Chondrocyte (in vitro differentiated cells): ENCODE results near the gene DNAJC8. TPM values are rescaled to one million over a fixed set of nuclear protein-coding genes. Genes with fewer than 3 reads are reported as not detected.

Experiments used
- DNase-seq: peaks from one replicate; pipeline ENCODE4 v3.0.0; 2021; ENCODE audit warnings: mixed read lengths, low spot score
- H3K27ac Mint-ChIP-seq: one replicate; pipeline ENCODE4 v1.8.0; 2021; ENCODE audit warnings: mild to moderate bottlenecking, moderate library complexity, mixed read lengths; ENCODE audit not compliant: unreplicated experiment
- H3K27me3 Mint-ChIP-seq: 2 replicates; pipeline ENCODE4 v1.8.0; 2021; ENCODE audit warnings: low read depth, mixed read lengths
- H3K36me3 Mint-ChIP-seq: 2 replicates; pipeline ENCODE4 v1.8.0; 2021; ENCODE audit warnings: low read depth, mixed read lengths
- H3K4me1 Mint-ChIP-seq: 2 replicates; pipeline ENCODE4 v1.8.0; 2021; ENCODE audit warnings: low read depth, mild to moderate bottlenecking, mixed read lengths
- H3K4me3 Mint-ChIP-seq: one replicate; pipeline ENCODE4 v1.8.0; 2021; ENCODE audit warnings: mild to moderate bottlenecking, moderate library complexity, mixed read lengths; ENCODE audit not compliant: unreplicated experiment
- H3K9me3 Mint-ChIP-seq: 2 replicates; pipeline ENCODE4 v1.8.0; 2021; ENCODE audit warnings: low read depth, mixed read lengths
- total RNA-seq: library from RNA; stranded (reverse); gene quantifications from 3 replicates; pipeline ENCODE4 v1.2.1, GENCODE V29; 2021
- TF ChIP-seq, protein P1 (sequence below): fragments of 200-600 bp; sonication (generic); IDR thresholded peaks from 2 replicates; pipeline ENCODE4 v1.5.0; 2021; ENCODE audit warnings: antibody characterized with exemption, mild to moderate bottlenecking, moderate library complexity

DNAJC8 gene
- total RNA-seq, 1 donor from 2014 or later = 72.8 TPM

DNA sequence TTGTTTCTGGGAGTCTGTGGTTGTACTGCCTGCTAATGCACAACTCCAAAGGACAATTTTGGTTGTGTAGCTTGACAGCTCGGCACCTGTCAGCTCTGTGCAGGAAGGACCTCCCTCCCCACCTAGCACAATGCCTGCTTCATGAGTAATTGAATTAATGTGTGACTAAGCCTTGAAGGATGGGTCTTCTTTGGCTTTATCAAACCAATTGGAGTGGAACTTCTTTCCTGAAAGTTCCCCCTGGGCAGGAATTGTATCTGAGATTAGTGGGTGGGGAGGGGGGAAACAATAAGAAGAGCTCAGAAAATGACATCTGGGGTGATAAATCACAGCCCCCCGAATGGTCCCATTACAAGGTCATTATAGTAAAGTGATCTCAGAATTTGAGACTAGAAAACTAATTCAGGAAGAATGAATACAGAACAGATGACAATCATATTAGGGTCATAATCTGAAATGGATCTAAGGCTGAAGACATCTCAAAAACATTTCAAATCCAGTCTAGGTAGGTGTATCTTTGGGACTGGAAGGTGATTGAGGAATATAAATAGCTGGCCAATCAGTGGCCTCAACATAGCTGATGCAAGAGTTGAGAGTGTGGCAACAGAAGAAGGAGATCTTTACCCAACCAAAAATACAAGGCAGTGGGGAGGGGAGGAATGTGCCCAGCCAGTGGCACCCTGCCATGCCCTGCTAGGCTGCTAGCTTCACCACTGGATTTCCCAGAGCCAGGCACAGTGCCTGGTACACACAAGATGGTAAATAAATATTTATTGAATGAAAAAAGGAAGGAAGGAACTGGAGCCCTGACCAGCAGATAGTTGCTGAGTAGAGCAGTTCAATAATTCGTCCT lies 16.4 kb upstream of the DNAJC8 start:
- Mint-ChIP-seq H3K27ac (peak overlapping the region; percentile 94), H3K36me3 (no peaks in the 10 kb centered on the region), H3K9me3 (no peaks in the 10 kb centered on the region), H3K27me3 (no peaks in the 10 kb centered on the region), H3K4me3 (peak overlapping the region; percentile 40), H3K4me1 (peaks cover 34% of the 10 kb centered on the region)
- TF ChIP-seq, protein P1, sequence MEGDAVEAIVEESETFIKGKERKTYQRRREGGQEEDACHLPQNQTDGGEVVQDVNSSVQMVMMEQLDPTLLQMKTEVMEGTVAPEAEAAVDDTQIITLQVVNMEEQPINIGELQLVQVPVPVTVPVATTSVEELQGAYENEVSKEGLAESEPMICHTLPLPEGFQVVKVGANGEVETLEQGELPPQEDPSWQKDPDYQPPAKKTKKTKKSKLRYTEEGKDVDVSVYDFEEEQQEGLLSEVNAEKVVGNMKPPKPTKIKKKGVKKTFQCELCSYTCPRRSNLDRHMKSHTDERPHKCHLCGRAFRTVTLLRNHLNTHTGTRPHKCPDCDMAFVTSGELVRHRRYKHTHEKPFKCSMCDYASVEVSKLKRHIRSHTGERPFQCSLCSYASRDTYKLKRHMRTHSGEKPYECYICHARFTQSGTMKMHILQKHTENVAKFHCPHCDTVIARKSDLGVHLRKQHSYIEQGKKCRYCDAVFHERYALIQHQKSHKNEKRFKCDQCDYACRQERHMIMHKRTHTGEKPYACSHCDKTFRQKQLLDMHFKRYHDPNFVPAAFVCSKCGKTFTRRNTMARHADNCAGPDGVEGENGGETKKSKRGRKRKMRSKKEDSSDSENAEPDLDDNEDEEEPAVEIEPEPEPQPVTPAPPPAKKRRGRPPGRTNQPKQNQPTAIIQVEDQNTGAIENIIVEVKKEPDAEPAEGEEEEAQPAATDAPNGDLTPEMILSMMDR = no peak
- no peak for DNase-seq

DNA sequence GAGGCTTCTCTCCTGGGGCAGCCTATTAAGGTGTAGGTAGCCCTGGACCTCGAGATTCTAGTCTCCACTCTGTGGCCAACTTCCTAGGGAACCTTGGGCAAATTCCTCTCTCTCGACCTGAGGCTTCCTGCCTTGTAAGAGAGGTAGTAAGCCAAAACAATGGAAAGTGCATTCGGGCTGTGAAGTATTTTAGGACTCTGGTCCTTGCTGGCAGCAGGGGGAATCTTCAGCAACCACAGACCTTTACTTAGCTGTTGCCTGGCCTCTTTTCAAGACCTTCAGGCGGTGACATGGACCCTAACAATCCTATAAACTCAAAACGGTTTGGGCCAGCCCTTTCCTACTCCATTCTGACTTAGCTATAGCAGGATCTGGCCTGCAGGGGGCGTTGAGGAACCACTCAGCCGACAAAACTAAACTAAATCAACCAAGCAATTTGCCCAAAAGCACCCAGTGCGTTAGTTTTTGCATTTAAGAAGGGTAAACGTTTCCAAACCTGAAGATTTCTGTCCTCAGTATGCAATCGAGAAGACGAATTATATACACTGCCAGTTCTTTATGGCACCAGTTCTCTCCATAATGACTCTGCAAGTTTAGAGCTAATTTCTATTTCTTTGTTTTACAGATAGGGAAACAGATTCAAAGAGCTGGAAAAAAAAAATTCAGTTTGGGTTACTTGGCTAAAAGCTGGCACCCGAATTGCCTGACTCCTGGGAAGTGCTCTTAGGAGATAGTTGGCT lies 15.6 kb upstream of the DNAJC8 start:
- H3K27me3 Mint-ChIP-seq = no peaks in the 10 kb centered on the region
- no peaks in the 10 kb centered on the region for H3K36me3 Mint-ChIP-seq
- DNase-seq = no peak
- H3K4me1 Mint-ChIP-seq = peaks cover 34% of the 10 kb centered on the region
- no peaks in the 10 kb centered on the region for H3K9me3 Mint-ChIP-seq
- TF ChIP-seq, protein P1 = peak; percentile 92
- peak overlapping the region; percentile 40 for H3K4me3 Mint-ChIP-seq
- peak overlapping the region; percentile 94 for H3K27ac Mint-ChIP-seq

- peak overlapping the region; percentile 61 for H3K4me3 Mint-ChIP-seq
- no peak for DNase-seq
- no peaks in the 10 kb centered on the region for H3K9me3 Mint-ChIP-seq
- H3K4me1 Mint-ChIP-seq = peaks cover 34% of the 10 kb centered on the region
- TF ChIP-seq, protein P1 = no peak
- no peaks in the 10 kb centered on the region for H3K36me3 Mint-ChIP-seq
- peak overlapping the region; percentile 94 for H3K27ac Mint-ChIP-seq
- H3K27me3 Mint-ChIP-seq = no peaks in the 10 kb centered on the region
Observed at GRCh38 chr1:28247612-28248272, 14.9 kb upstream of the DNAJC8 start.

DNA sequence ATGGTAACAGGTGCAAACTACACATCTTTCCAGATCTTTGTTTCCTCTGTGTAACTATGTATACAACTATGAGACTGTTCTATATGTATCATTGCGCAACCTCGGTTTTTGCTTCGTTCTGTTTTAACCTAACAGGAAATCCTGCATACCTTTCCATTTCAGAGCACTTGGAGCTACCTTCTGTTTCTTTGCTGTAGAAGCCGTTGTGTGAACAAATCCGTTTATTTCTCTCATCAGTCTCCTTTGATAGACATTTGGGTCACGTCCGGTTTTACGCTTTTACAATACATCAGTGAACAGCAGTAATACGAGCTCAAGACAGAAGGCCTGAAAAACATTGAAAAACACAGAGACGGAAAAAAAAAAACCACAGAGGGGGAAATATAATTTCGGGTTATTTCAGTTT lies 13.6 kb upstream of the DNAJC8 start:
- Mint-ChIP-seq H3K36me3 (no peaks in the 10 kb centered on the region), H3K4me1 (peaks cover 34% of the 10 kb centered on the region), H3K4me3 (peak overlapping the region; percentile 92), H3K27me3 (no peaks in the 10 kb centered on the region), H3K27ac (peak overlapping the region; percentile 95), H3K9me3 (no peaks in the 10 kb centered on the region)
- DNase-seq = no peak
- TF ChIP-seq, protein P1 = no peak
